SK-N-SH treated with all-trans-retinoic acid at 6 μM for 48 hours (cell line): ENCODE results near the gene DHH.

ENCODE experiments used
- ATAC-seq: fragments of 200-7000 bp; cut with Tn5 transposase; 3 replicates; pipeline ENCODE4 v1.9.1; 2020; ENCODE audit warnings: mild to moderate bottlenecking, moderate library complexity
- ARNTL ChIP-seq: fragments of 450-650 bp; formaldehyde crosslinking; IDR thresholded peaks from 2 replicates; pipeline ENCODE4 v1.5.0; 2020; ENCODE audit warnings: low read depth, mild to moderate bottlenecking, moderate library complexity, borderline replicate concordance
- CSDC2 ChIP-seq: fragments of 250-450 bp; sonication (Bioruptor Pico); IDR thresholded peaks from 2 replicates; pipeline ENCODE4 v1.5.0; 2020; ENCODE audit warnings: mild to moderate bottlenecking, moderate library complexity
- ESRRG ChIP-seq: fragments of 250-450 bp; sonication (Bioruptor Pico); IDR thresholded peaks from 2 replicates; pipeline ENCODE4 v1.6.1; 2021; ENCODE audit warnings: mild to moderate bottlenecking
- GLIS3 ChIP-seq: fragments of 250-450 bp; sonication (Bioruptor Pico); IDR thresholded peaks from 2 replicates; pipeline ENCODE4 v1.5.0; 2020; ENCODE audit warnings: mild to moderate bottlenecking, moderate library complexity
- ISL1 ChIP-seq: fragments of 250-450 bp; sonication (Bioruptor Pico); IDR thresholded peaks from 2 replicates; pipeline ENCODE4 v2.1.2; 2022; ENCODE audit warnings: mild to moderate bottlenecking, moderate library complexity
- OSR1 ChIP-seq: fragments of 250-450 bp; sonication (Bioruptor Pico); IDR thresholded peaks from 2 replicates; pipeline ENCODE4 v1.8.0; 2022; ENCODE audit warnings: moderate library complexity, mild to moderate bottlenecking, inconsistent platforms
- PPARA ChIP-seq: fragments of 250-450 bp; sonication (Bioruptor Pico); IDR thresholded peaks from 2 replicates; pipeline ENCODE4 v1.5.0; 2020; ENCODE audit warnings: mild to moderate bottlenecking, borderline replicate concordance
- RARB ChIP-seq: fragments of 250-450 bp; sonication (Bioruptor Pico); IDR thresholded peaks from 2 replicates; pipeline ENCODE4 v1.8.0; 2021; ENCODE audit warnings: mild to moderate bottlenecking, moderate library complexity
- SNAI2 ChIP-seq: fragments of 250-450 bp; sonication (Bioruptor Pico); IDR thresholded peaks from 2 replicates; pipeline ENCODE4 v1.5.0; 2020; ENCODE audit warnings: mild to moderate bottlenecking, moderate library complexity
- TCF4 ChIP-seq: fragments of 250-450 bp; sonication (Bioruptor Pico); IDR thresholded peaks from 2 replicates; pipeline ENCODE4 v1.8.0; 2021; ENCODE audit warnings: mild to moderate bottlenecking, moderate library complexity, borderline replicate concordance
- TOX ChIP-seq: fragments of 250-450 bp; sonication (Bioruptor Pico); IDR thresholded peaks from 2 replicates; pipeline ENCODE4 v1.8.0; 2021; ENCODE audit warnings: mild to moderate bottlenecking, moderate library complexity, borderline replicate concordance
- ZC3H10 ChIP-seq: fragments of 250-450 bp; sonication (Bioruptor Pico); IDR thresholded peaks from 2 replicates; pipeline ENCODE4 v1.5.1; 2021; ENCODE audit warnings: mild to moderate bottlenecking, moderate library complexity
- ZFP3 ChIP-seq: fragments of 250-450 bp; sonication (Bioruptor Pico); IDR thresholded peaks from 2 replicates; pipeline ENCODE4 v1.5.0; 2020; ENCODE audit warnings: mild to moderate bottlenecking, moderate library complexity
- ZFP30 ChIP-seq: fragments of 450-650 bp; formaldehyde crosslinking; IDR thresholded peaks from 2 replicates; pipeline ENCODE4 v1.5.0; 2022; ENCODE audit warnings: mild to moderate bottlenecking, moderate library complexity
- ZNF565 ChIP-seq: fragments of 450-650 bp; formaldehyde crosslinking; conservative IDR thresholded peaks from 2 replicates; pipeline ENCODE4 v1.5.0; 2020; ENCODE audit warnings: low read depth, mild to moderate bottlenecking, moderate library complexity
- ZNF70 ChIP-seq: fragments of 450-650 bp; formaldehyde crosslinking; IDR thresholded peaks from 2 replicates; pipeline ENCODE4 v1.5.0; 2020; ENCODE audit warnings: mild to moderate bottlenecking, moderate library complexity
- ZNF8 ChIP-seq: fragments of 450-650 bp; formaldehyde crosslinking; IDR thresholded peaks from 2 replicates; pipeline ENCODE4 v1.5.0; 2020; ENCODE audit warnings: mild to moderate bottlenecking, moderate library complexity
- TF ChIP-seq, protein P1 (sequence below): fragments of 250-450 bp; sonication (Bioruptor Pico); IDR thresholded peaks from 2 replicates; pipeline ENCODE4 v1.5.1; 2020; ENCODE audit warnings: low read depth, mild to moderate bottlenecking, moderate library complexity
- TF ChIP-seq, protein P2 (sequence below): fragments of 250-450 bp; sonication (Bioruptor Pico); IDR thresholded peaks from 2 replicates; pipeline ENCODE4 v1.8.0; 2020; ENCODE audit warnings: mild to moderate bottlenecking, moderate library complexity, borderline replicate concordance
- TF ChIP-seq, protein P3 (sequence below): fragments of 250-450 bp; sonication (Bioruptor Pico); IDR thresholded peaks from 2 replicates; pipeline ENCODE4 v1.5.0; 2020; ENCODE audit warnings: mild to moderate bottlenecking, moderate library complexity
- TF ChIP-seq, protein P4 (sequence below): fragments of 250-450 bp; sonication (Bioruptor Pico); IDR thresholded peaks from 2 replicates; pipeline ENCODE4 v1.5.1; 2021; ENCODE audit warnings: mild to moderate bottlenecking, moderate library complexity

Gene DHH

DNA sequence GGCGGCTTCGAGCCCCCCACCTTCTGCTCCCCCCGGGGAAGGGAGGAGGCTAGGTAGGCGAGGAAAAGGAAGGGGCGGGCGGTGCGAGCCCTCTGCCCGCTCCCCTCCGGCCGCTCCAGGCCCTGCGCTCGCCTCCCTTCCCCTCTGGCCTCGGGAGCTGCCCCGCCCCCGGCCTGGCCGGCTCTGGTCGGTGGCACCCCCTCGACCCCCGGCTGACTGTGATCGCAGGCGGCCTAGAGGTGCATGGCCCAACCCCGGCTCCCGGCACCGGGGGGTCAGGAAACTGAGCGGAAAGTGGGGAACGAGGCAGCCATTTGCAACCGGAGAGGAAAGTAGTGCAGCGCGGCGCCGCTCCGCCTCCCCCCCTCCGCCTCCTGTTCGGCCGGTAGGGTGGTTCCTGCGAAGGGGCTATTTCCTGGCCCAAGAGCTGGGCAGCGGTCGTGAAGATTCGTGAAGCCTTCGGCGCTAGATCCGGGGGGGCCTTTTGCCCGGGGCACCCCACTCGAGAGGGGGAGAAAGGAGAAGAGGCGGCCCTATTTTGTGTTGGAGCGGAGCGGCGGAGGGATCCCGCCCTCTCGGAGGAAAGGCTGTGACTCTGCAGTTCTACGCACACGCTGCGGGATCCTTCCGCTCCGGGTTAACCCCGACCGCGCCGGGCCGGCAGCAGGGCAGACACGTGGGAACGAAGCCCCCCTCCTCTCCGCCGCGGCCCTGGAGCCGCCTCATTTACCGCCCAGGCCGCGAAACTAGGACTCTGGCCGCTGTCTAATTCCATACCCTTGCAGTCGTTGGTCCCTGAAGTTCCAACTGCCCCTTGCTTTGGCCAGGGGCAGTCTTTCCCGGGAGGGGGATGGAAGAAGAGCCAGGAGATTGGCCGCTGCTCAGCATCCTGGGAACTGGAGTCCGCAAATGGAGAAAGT lies 34.1 kb downstream of the DHH start, which contains the start of gene KMT2D (continued):
- TF ChIP-seq, protein P1, sequence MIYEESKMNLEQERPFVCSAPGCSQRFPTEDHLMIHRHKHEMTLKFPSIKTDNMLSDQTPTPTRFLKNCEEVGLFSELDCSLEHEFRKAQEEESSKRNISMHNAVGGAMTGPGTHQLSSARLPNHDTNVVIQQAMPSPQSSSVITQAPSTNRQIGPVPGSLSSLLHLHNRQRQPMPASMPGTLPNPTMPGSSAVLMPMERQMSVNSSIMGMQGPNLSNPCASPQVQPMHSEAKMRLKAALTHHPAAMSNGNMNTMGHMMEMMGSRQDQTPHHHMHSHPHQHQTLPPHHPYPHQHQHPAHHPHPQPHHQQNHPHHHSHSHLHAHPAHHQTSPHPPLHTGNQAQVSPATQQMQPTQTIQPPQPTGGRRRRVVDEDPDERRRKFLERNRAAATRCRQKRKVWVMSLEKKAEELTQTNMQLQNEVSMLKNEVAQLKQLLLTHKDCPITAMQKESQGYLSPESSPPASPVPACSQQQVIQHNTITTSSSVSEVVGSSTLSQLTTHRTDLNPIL (CRISPR knock-in tag): no peak
- TF ChIP-seq TOX (CRISPR knock-in tag): no peak
- no peak for TF ChIP-seq ZNF8 (CRISPR knock-in tag)
- TF ChIP-seq TCF4 (CRISPR knock-in tag): no peak
- no peak for TF ChIP-seq ZFP30 (CRISPR knock-in tag)
- peak; percentile 8; the same call in 1 of the 2 replicates for TF ChIP-seq ZNF70 (CRISPR knock-in tag)
- TF ChIP-seq ESRRG (CRISPR knock-in tag): no peak
- no peak for TF ChIP-seq RARB (CRISPR knock-in tag)
- TF ChIP-seq OSR1 (CRISPR knock-in tag): no peak
- TF ChIP-seq ARNTL: no peak
- TF ChIP-seq ZFP3: peak; percentile 71; the same call in 1 of the 2 replicates
- no peak for TF ChIP-seq ZC3H10
- TF ChIP-seq SNAI2 (CRISPR knock-in tag): no peak
- TF ChIP-seq ISL1 (CRISPR knock-in tag): no peak
- TF ChIP-seq, all 23 proteins: peak for 5

DNA sequence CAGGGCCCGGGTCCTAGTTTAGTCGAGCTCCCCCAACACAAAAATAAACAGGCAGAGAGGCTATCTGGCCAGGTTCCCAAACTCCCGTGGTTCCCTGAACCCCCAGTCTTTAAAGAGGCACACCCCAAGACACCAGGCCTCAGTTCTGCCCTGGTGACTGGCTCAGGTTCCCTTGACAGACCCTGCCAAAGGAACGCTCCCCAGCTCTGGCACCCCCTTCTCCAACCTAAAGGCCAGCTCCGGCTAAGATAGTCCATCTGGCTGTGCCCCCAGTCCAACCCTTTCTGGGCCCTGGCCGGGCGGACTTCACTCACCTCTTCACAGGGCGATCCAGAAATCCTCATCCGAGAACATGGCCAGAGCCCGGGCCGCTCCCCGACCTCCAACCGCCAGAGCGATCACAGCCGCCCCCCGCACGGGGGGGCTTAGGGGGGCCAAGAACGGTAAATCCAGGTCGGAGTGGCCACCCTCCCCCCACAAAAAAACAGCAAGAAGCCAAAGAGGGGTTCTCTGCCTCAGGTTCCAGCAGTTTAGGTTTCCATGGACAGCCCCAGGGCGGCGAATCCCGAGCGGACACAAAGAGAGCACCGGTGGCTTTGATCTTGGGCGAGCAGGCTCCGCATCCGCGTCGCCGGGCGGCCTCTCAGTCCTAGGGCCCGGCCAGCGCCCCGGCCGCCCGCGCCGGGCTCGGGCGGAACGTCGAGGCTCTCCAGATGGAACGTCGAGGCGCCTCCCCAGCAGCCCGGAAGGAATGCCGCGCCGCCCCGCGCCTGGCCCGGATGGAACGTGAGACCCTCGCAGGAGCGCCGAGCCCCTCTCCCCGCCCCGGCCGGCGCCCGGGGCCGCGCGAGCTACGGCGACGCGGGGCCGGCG lies 35.1 kb downstream of the DHH start:
- ATAC-seq: peak; percentile 1; the same call in 1 of the 3 replicates
- TF ChIP-seq PPARA (CRISPR knock-in tag): no peak
- no peak for TF ChIP-seq ZNF70 (CRISPR knock-in tag)
- no peak for TF ChIP-seq ZC3H10
- TF ChIP-seq CSDC2: no peak

DNA sequence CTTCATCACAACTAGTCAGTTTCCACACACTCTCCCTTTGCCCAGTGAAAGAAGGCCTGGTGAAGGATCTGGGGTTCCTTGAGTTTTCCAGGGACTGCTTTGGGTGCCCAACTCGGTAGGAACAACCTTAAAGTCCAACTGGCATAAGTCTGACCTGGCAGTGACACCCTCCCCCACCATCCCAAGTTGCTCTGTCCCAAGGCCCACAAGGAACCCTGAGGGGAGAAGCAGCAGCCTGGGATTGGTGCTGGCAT lies 35.6 kb downstream of the DHH start:
- TF ChIP-seq ARNTL (no peak), ISL1 (CRISPR knock-in tag) (no peak), ZFP3 (no peak), ZNF8 (CRISPR knock-in tag) (no peak), GLIS3 (CRISPR knock-in tag) (no peak), CSDC2 (no peak), ESRRG (CRISPR knock-in tag) (no peak), ZC3H10 (no peak), ZFP30 (CRISPR knock-in tag) (no peak), OSR1 (CRISPR knock-in tag) (no peak), RARB (CRISPR knock-in tag) (no peak), ZNF565 (CRISPR knock-in tag) (no peak)
- TF ChIP-seq, protein P2, sequence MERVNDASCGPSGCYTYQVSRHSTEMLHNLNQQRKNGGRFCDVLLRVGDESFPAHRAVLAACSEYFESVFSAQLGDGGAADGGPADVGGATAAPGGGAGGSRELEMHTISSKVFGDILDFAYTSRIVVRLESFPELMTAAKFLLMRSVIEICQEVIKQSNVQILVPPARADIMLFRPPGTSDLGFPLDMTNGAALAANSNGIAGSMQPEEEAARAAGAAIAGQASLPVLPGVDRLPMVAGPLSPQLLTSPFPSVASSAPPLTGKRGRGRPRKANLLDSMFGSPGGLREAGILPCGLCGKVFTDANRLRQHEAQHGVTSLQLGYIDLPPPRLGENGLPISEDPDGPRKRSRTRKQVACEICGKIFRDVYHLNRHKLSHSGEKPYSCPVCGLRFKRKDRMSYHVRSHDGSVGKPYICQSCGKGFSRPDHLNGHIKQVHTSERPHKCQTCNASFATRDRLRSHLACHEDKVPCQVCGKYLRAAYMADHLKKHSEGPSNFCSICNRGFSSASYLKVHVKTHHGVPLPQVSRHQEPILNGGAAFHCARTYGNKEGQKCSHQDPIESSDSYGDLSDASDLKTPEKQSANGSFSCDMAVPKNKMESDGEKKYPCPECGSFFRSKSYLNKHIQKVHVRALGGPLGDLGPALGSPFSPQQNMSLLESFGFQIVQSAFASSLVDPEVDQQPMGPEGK (CRISPR knock-in tag): no peak
- TF ChIP-seq, protein P3, sequence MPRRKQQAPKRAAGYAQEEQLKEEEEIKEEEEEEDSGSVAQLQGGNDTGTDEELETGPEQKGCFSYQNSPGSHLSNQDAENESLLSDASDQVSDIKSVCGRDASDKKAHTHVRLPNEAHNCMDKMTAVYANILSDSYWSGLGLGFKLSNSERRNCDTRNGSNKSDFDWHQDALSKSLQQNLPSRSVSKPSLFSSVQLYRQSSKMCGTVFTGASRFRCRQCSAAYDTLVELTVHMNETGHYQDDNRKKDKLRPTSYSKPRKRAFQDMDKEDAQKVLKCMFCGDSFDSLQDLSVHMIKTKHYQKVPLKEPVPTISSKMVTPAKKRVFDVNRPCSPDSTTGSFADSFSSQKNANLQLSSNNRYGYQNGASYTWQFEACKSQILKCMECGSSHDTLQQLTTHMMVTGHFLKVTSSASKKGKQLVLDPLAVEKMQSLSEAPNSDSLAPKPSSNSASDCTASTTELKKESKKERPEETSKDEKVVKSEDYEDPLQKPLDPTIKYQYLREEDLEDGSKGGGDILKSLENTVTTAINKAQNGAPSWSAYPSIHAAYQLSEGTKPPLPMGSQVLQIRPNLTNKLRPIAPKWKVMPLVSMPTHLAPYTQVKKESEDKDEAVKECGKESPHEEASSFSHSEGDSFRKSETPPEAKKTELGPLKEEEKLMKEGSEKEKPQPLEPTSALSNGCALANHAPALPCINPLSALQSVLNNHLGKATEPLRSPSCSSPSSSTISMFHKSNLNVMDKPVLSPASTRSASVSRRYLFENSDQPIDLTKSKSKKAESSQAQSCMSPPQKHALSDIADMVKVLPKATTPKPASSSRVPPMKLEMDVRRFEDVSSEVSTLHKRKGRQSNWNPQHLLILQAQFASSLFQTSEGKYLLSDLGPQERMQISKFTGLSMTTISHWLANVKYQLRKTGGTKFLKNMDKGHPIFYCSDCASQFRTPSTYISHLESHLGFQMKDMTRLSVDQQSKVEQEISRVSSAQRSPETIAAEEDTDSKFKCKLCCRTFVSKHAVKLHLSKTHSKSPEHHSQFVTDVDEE (CRISPR knock-in tag): no peak
- TF ChIP-seq, protein P4, sequence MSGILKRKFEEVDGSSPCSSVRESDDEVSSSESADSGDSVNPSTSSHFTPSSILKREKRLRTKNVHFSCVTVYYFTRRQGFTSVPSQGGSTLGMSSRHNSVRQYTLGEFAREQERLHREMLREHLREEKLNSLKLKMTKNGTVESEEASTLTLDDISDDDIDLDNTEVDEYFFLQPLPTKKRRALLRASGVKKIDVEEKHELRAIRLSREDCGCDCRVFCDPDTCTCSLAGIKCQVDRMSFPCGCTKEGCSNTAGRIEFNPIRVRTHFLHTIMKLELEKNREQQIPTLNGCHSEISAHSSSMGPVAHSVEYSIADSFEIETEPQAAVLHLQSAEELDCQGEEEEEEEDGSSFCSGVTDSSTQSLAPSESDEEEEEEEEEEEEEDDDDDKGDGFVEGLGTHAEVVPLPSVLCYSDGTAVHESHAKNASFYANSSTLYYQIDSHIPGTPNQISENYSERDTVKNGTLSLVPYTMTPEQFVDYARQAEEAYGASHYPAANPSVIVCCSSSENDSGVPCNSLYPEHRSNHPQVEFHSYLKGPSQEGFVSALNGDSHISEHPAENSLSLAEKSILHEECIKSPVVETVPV (CRISPR knock-in tag): no peak
- no peak for ATAC-seq
